Fibroblast of mammary gland (primary cell): ENCODE measurements around the gene PHF21A.

Experiments used
- DNase-seq: peaks from one replicate; pipeline ENCODE4 v3.0.0-alpha.2; 2010; ENCODE audit warnings: low read depth
- H3K4me3 ChIP-seq: 2 replicates; pipeline ENCODE4 v1.5.1; 2011; ENCODE audit warnings: low read depth, mild to moderate bottlenecking, low read length, moderate library complexity; ENCODE audit not compliant: control insufficient read depth
- TF ChIP-seq, protein P1 (sequence below): conservative IDR thresholded peaks from 2 replicates; pipeline ENCODE4 v1.5.1; 2011; ENCODE audit warnings: low read depth, low read length, inconsistent platforms; ENCODE audit not compliant: control insufficient read depth, insufficient read depth

Gene PHF21A

DNA sequence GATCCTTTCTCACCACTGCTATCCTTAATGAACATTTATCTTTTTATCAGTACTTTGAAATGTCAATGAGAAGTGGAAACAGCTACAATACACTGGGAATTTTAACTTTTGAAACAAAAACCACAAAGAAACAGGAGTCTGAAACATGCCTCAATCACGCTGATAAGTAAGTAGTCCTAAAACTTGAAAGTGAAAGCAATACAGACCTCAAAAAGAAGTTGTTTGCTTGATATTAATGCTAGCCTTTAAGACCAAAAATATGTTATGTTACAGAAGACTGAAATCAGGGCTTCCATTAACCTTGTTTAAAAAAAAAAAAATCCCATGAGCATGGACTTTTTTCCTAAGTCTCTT, 21.3 kb downstream of the PHF21A start:
- peak; percentile 41 for DNase-seq
- TF ChIP-seq, protein P1, sequence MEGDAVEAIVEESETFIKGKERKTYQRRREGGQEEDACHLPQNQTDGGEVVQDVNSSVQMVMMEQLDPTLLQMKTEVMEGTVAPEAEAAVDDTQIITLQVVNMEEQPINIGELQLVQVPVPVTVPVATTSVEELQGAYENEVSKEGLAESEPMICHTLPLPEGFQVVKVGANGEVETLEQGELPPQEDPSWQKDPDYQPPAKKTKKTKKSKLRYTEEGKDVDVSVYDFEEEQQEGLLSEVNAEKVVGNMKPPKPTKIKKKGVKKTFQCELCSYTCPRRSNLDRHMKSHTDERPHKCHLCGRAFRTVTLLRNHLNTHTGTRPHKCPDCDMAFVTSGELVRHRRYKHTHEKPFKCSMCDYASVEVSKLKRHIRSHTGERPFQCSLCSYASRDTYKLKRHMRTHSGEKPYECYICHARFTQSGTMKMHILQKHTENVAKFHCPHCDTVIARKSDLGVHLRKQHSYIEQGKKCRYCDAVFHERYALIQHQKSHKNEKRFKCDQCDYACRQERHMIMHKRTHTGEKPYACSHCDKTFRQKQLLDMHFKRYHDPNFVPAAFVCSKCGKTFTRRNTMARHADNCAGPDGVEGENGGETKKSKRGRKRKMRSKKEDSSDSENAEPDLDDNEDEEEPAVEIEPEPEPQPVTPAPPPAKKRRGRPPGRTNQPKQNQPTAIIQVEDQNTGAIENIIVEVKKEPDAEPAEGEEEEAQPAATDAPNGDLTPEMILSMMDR: no peak
- peak overlapping the region; percentile 21 for H3K4me3 ChIP-seq

DNA sequence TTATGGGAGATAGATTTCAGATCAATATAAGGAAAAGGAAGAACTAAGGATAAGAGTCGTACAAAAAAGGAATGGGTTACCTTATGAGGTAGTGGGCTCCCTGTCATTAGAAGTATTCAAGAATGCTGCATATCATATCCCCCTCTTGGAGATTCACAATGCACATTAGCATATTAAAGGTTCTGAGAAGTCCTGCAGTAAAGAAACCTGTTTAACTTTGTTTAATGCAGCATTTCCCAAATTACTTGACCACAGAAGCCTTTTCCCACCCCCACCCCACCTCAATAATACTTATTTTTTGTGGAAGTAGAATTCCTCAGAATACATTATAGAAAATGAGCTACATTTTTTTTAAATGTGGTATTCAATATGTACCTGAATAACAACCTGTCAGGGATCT, 30.9 kb downstream of the PHF21A start:
- TF ChIP-seq, protein P1: no peak
- no peak overlapping the region for H3K4me3 ChIP-seq
- DNase-seq: no peak

DNA sequence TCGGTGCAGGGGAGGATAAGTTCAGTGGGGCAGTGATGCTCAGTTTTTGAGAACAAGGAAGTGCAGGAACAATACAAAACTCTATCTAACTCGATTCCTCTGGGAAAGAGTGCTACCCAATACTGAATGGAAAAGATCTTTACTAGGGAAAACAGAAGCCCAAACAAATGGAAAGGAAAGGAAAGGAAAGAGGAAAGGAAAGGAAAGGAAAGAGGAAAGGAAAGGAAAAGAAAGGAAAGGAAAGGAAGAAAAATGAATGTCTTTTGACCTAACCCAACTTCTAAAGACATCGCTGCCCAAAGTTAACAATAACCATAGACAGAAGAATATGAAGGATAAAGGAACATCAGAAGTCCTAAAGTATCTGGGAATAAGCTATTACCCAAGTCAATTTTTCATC, 41.6 kb downstream of the PHF21A start:
- DNase-seq: no peak
- TF ChIP-seq, protein P1: no peak
- no peak overlapping the region for H3K4me3 ChIP-seq

DNA sequence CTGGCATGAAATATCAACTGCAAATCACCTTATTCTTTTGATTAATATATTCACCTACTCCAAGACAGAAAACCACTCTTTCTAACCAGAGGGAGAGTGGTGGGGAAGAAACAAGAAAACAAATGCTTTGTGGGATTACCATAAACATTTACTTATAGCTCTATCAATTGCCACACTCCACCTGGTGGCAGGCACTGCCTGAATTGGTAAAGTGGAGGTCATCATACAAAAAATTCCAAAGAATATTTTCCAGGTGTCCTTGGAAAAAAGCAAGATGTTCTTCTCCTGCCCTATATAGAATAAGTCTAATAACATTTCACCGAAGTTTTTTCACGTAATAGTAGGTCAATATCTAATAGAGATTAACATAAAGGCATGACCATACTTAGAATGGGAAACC, 45.3 kb downstream of the PHF21A start:
- TF ChIP-seq, protein P1: peak; percentile 29
- no peak overlapping the region for H3K4me3 ChIP-seq
- DNase-seq: no peak

DNA sequence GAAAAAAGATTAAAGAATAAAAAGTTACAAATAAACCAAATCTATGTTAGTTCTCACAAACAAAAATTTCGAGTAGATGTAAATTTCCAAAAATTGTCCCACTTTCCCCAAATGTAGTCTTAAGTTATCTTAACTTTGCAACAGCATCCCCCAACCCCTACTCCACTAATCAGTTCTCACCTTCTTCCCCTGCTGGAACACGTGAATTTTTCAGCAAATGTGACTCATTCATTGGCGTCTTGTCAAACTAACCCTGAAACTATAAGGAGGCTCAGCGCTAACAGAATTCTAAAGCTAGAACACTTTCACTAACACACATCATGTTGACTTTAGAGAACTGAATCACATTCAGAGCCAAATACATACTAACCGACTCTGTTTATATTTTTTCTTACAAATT, 46.1 kb downstream of the PHF21A start:
- TF ChIP-seq, protein P1: no peak
- peak; percentile 76 for DNase-seq
- H3K4me3 ChIP-seq: no peak overlapping the region

DNA sequence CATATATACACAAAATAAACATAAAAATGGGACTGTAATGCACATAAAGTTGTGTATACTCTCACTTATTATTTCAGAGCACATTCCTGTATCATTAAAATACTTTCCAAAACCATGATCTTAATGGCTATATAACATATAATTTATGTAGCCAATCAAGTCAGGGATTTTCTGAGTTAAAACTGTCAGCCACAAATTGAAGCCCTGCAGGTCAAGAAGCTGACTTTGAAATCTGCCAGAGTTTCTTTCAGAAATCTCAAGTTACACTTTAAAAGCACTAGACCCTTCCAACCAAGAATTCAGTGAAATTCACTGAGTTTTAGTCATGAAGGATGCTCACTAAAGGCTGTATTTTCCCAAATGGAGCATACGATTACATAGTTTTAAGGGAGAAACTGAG, 47.6 kb downstream of the PHF21A start:
- H3K4me3 ChIP-seq: no peak overlapping the region
- TF ChIP-seq, protein P1: no peak
- DNase-seq: no peak

DNA sequence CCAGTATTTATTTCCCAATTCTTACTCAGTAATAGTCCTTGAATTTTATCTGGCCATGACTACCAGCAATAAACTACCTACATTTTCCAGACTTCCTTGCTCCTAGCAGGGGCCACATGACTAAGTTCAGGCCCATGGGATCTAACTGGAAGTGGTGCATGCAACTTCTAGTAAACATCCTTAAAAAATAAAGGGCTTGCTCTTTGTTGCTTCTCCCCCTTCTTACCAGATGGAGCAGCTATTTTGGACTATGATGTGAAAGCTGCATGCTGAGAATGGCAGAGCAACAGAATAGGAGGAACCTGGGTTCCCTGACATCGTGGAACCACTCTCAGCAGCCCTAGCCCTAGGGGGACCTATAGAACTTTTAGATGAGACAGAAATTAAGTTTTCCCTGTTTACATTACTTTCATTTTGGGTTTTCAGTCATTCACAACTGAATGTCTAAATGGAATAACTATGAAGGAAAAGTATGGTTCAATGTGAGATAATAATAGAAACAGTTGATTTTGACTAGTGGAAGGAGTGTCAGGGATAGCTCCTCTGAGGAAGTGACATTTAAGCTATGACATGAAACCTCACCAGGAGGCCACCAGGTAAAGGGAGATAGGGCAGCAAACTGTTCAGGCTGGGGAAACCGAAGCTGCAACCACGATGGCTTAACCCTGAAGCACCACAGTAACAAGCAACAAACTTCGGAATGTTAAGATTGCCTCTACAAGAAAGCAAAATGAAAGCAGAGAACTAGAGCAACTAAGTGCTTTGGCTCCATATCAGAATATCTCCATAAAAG, 48.9 kb downstream of the PHF21A start:
- TF ChIP-seq, protein P1: no peak
- peak; percentile 51 for DNase-seq

More for the DNA sequence above, 48.9 kb downstream of the PHF21A start:
- no peak overlapping the region for H3K4me3 ChIP-seq
